K562 (cell line): ENCODE measurements around the gene LMNA. TPM values are rescaled to one million over a fixed set of nuclear protein-coding genes. Genes with fewer than 3 reads are reported as not detected.

ENCODE experiments used
- BHLHE40 ChIP-seq: IDR thresholded peaks from 2 replicates; pipeline ENCODE4 v1.6.1; 2011; ENCODE audit warnings: low read length, improper control_type of control experiment
- CEBPB ChIP-seq: fragments of 450-650 bp; IDR thresholded peaks from 2 replicates; pipeline ENCODE4 v1.6.1; 2016; ENCODE audit warnings: missing genetic modification characterization, missing compliant biosample characterization
- ERF ChIP-seq: fragments of 450-650 bp; formaldehyde crosslinking; IDR thresholded peaks from 2 replicates; pipeline ENCODE4 v1.4.0; 2020; ENCODE audit warnings: mild to moderate bottlenecking, mixed read lengths
- GATA2 ChIP-seq: sonication (generic); formaldehyde crosslinking; IDR thresholded peaks from 2 replicates; pipeline ENCODE4 v1.4.0; 2020; ENCODE audit warnings: mild to moderate bottlenecking, missing genetic modification reagents
- GTF2E2 ChIP-seq: fragments of 200-800 bp; sonication (Bioruptor generic); IDR thresholded peaks from 2 replicates; pipeline ENCODE4 v1.6.1; 2016; ENCODE audit warnings: missing genetic modification characterization, missing compliant biosample characterization
- MEF2A ChIP-seq: IDR thresholded peaks from 2 replicates; pipeline ENCODE4 v1.6.1; 2011; ENCODE audit warnings: low read depth, mild to moderate bottlenecking, low read length, moderate library complexity; ENCODE audit not compliant: control insufficient read depth
- MIER1 ChIP-seq: fragments of 450-650 bp; IDR thresholded peaks from 2 replicates; pipeline ENCODE4 v1.6.1; 2016; ENCODE audit warnings: antibody characterized with exemption, mild to moderate bottlenecking, low read depth
- POLR3G ChIP-seq: IDR thresholded peaks from 2 replicates; pipeline ENCODE4 v1.6.1; 2011; ENCODE audit not compliant: insufficient read length, insufficient replicate concordance; ENCODE audit errors: extremely low read depth
- RUNX1 ChIP-seq: sonication (generic); IDR thresholded peaks from 2 replicates; pipeline ENCODE4 v1.6.1; 2016; ENCODE audit warnings: antibody characterized with exemption, low read depth
- TAF7 ChIP-seq: fragments of 450-650 bp; IDR thresholded peaks from 2 replicates; pipeline ENCODE4 v1.6.1; 2016; ENCODE audit warnings: missing genetic modification characterization, missing compliant biosample characterization
- TARDBP ChIP-seq: fragments of 450-650 bp; IDR thresholded peaks from 2 replicates; pipeline ENCODE4 v1.6.1; 2016
- XRCC4 ChIP-seq: IDR thresholded peaks from one replicate; pipeline ENCODE4 v1.6.1; 2011; ENCODE audit not compliant: insufficient read depth, insufficient read length; ENCODE audit errors: extremely low read depth
- ZBTB1 ChIP-seq: sonication (generic); formaldehyde crosslinking; IDR thresholded peaks from 2 replicates; pipeline ENCODE4 v1.8.1; 2023; ENCODE audit warnings: missing genetic modification reagents, low read depth, mild to moderate bottlenecking, borderline replicate concordance
- ZNF3 ChIP-seq: fragments of 250-450 bp; sonication (Bioruptor Pico); IDR thresholded peaks from 2 replicates; pipeline ENCODE4 v1.5.0; 2021; ENCODE audit warnings: mild to moderate bottlenecking, moderate library complexity
- ZNF311 ChIP-seq: fragments of 250-450 bp; sonication (Bioruptor Pico); IDR thresholded peaks from 2 replicates; pipeline ENCODE4 v1.4.0; 2020; ENCODE audit warnings: mild to moderate bottlenecking, moderate library complexity
- polyA plus RNA-seq, 8 experiments: library from polyadenylated mRNA; depleted of rRNA in 4 of 8; stranded (reverse) in 5 of 8; unstranded in 3 of 8; fragments of >200 nt; fragmentation: Nextera tagmentation in 2 of 8; fragmentation: Illumina TruSeq in 1 of 8; extraction: Ambion mirVana in 2 of 8; extraction: Trizol in 1 of 8; gene quantifications; 2 replicates each; pipeline versions ENCODE4 v1.2.1 to v1.2.3, GENCODE V29; 2011 to 2014; ENCODE audit warnings: inconsistent platforms in 1 of 8, missing spikeins in 1 of 8
- total RNA-seq, 7 experiments: library from RNA; depleted of rRNA in 6 of 7; stranded (reverse); fragments of >200 nt in 6 of 7; fragmentation: Illumina TruSeq in 2 of 7; extraction: Trizol in 2 of 7; gene quantifications; 2 replicates each; pipeline versions ENCODE4 v1.2.1 to v1.2.3, GENCODE V29; 2011 to 2021; ENCODE audit warnings: low replicate concordance in 1 of 7
- TF ChIP-seq, protein P1 (sequence below): fragments of 250-450 bp; sonication (Bioruptor Pico); IDR thresholded peaks from 2 replicates; pipeline ENCODE4 v1.8.0; 2022; ENCODE audit warnings: inconsistent platforms
- TF ChIP-seq, protein P2 (sequence below), 2 experiments: fragments of 450-650 bp; IDR thresholded peaks; 2 replicates each; pipeline ENCODE4 v1.6.1; 2018; ENCODE audit warnings: mild to moderate bottlenecking in 2 of 2, low read depth in 1 of 2; ENCODE audit not compliant: partially characterized antibody in 2 of 2
- TF ChIP-seq, protein P3 (sequence below): fragments of 450-650 bp; formaldehyde crosslinking; IDR thresholded peaks from 2 replicates; pipeline ENCODE4 v1.4.0; 2020; ENCODE audit warnings: mild to moderate bottlenecking
- TF ChIP-seq, protein P4 (sequence below): fragments of 150-350 bp; conservative IDR thresholded peaks from 2 replicates; pipeline ENCODE4 v1.6.1; 2014; ENCODE audit warnings: low read length

The LMNA gene
- total and polyA plus RNA-seq, 9 of the 15 experiments (the other 6 are each of a cell fraction or from before 2014, with no cell fraction given) = 1.00 to 347 (median 88.2) TPM

DNA sequence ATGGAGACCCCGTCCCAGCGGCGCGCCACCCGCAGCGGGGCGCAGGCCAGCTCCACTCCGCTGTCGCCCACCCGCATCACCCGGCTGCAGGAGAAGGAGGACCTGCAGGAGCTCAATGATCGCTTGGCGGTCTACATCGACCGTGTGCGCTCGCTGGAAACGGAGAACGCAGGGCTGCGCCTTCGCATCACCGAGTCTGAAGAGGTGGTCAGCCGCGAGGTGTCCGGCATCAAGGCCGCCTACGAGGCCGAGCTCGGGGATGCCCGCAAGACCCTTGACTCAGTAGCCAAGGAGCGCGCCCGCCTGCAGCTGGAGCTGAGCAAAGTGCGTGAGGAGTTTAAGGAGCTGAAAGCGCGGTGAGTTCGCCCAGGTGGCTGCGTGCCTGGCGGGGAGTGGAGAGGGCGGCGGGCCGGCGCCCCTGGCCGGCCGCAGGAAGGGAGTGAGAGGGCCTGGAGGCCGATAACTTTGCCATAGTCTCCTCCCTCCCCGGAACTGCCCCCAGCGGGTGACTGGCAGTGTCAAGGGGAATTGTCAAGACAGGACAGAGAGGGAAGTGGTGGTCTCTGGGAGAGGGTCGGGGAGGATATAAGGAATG, 505 bp downstream of the LMNA start (continued):
- TF ChIP-seq, protein P1, sequence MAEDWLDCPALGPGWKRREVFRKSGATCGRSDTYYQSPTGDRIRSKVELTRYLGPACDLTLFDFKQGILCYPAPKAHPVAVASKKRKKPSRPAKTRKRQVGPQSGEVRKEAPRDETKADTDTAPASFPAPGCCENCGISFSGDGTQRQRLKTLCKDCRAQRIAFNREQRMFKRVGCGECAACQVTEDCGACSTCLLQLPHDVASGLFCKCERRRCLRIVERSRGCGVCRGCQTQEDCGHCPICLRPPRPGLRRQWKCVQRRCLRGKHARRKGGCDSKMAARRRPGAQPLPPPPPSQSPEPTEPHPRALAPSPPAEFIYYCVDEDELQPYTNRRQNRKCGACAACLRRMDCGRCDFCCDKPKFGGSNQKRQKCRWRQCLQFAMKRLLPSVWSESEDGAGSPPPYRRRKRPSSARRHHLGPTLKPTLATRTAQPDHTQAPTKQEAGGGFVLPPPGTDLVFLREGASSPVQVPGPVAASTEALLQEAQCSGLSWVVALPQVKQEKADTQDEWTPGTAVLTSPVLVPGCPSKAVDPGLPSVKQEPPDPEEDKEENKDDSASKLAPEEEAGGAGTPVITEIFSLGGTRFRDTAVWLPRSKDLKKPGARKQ = no peak
- no peak for TF ChIP-seq XRCC4
- TF ChIP-seq ZNF3 (CRISPR knock-in tag) = no peak
- TF ChIP-seq GATA2 (CRISPR knock-in tag) = no peak
- TF ChIP-seq CEBPB (tag) = no peak
- no peak for TF ChIP-seq RUNX1
- TF ChIP-seq ERF (CRISPR knock-in tag) = no peak
- no peak for TF ChIP-seq ZNF311
- TF ChIP-seq, protein P2, sequence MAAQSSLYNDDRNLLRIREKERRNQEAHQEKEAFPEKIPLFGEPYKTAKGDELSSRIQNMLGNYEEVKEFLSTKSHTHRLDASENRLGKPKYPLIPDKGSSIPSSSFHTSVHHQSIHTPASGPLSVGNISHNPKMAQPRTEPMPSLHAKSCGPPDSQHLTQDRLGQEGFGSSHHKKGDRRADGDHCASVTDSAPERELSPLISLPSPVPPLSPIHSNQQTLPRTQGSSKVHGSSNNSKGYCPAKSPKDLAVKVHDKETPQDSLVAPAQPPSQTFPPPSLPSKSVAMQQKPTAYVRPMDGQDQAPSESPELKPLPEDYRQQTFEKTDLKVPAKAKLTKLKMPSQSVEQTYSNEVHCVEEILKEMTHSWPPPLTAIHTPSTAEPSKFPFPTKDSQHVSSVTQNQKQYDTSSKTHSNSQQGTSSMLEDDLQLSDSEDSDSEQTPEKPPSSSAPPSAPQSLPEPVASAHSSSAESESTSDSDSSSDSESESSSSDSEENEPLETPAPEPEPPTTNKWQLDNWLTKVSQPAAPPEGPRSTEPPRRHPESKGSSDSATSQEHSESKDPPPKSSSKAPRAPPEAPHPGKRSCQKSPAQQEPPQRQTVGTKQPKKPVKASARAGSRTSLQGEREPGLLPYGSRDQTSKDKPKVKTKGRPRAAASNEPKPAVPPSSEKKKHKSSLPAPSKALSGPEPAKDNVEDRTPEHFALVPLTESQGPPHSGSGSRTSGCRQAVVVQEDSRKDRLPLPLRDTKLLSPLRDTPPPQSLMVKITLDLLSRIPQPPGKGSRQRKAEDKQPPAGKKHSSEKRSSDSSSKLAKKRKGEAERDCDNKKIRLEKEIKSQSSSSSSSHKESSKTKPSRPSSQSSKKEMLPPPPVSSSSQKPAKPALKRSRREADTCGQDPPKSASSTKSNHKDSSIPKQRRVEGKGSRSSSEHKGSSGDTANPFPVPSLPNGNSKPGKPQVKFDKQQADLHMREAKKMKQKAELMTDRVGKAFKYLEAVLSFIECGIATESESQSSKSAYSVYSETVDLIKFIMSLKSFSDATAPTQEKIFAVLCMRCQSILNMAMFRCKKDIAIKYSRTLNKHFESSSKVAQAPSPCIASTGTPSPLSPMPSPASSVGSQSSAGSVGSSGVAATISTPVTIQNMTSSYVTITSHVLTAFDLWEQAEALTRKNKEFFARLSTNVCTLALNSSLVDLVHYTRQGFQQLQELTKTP (IDR thresholded peaks at IDR 0.05; ENCODE audit: low read depth in 1 of 2, partially characterized antibody in 2 of 2) = no peak
- TF ChIP-seq GTF2E2 = no peak
- TF ChIP-seq BHLHE40 = no peak
- TF ChIP-seq POLR3G = no peak
- no peak for TF ChIP-seq TAF7 (tag)
- TF ChIP-seq, protein P3, sequence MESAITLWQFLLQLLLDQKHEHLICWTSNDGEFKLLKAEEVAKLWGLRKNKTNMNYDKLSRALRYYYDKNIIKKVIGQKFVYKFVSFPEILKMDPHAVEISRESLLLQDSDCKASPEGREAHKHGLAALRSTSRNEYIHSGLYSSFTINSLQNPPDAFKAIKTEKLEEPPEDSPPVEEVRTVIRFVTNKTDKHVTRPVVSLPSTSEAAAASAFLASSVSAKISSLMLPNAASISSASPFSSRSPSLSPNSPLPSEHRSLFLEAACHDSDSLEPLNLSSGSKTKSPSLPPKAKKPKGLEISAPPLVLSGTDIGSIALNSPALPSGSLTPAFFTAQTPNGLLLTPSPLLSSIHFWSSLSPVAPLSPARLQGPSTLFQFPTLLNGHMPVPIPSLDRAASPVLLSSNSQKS (CRISPR knock-in tag) = no peak
- no peak for TF ChIP-seq TARDBP
- TF ChIP-seq MEF2A = no peak
- peak; percentile 14; the same call in 1 of the 2 replicates for TF ChIP-seq ZBTB1
- no peak for TF ChIP-seq MIER1
- TF ChIP-seq, protein P4, sequence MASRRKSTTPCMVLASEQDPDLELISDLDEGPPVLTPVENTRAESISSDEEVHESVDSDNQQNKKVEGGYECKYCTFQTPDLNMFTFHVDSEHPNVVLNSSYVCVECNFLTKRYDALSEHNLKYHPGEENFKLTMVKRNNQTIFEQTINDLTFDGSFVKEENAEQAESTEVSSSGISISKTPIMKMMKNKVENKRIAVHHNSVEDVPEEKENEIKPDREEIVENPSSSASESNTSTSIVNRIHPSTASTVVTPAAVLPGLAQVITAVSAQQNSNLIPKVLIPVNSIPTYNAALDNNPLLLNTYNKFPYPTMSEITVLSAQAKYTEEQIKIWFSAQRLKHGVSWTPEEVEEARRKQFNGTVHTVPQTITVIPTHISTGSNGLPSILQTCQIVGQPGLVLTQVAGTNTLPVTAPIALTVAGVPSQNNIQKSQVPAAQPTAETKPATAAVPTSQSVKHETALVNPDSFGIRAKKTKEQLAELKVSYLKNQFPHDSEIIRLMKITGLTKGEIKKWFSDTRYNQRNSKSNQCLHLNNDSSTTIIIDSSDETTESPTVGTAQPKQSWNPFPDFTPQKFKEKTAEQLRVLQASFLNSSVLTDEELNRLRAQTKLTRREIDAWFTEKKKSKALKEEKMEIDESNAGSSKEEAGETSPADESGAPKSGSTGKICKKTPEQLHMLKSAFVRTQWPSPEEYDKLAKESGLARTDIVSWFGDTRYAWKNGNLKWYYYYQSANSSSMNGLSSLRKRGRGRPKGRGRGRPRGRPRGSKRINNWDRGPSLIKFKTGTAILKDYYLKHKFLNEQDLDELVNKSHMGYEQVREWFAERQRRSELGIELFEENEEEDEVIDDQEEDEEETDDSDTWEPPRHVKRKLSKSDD = no peak
